Measurements from ENCODE around the gene CLK2. TPM values are rescaled to one million over a fixed set of nuclear protein-coding genes. Genes with fewer than 3 reads are reported as not detected.
A peak's percentile ranks its signal among the peaks of the same experiment; 100 is the strongest.

Gene CLK2
- total and polyA plus RNA-seq, 2 of the 13 experiments (the other 11 are each of a cell fraction or from before 2014, with no cell fraction given): 20.1 to 73.5 TPM

- 0 out of 2 replicates have a peak, but pooled peaks have one; percentile 39 for TF ChIP-seq ZNF782 (CRISPR knock-in tag; IDR thresholded peaks at IDR 0.05; ENCODE audit: borderline replicate concordance)
- 0 out of 2 replicates have a peak, but pooled peaks have one; percentile 20 for TF ChIP-seq ZBTB38 (CRISPR knock-in tag; IDR thresholded peaks at IDR 0.05)
- peak; percentile 23; the same call in 1 of the 2 replicates for TF ChIP-seq TFDP2 (CRISPR knock-in tag; IDR thresholded peaks at IDR 0.05)
- peak; percentile 84 for TF ChIP-seq HNF1A (IDR thresholded peaks at IDR 0.05; ENCODE audit: low read depth)
- TF ChIP-seq HNF1A (CRISPR knock-in tag; IDR thresholded peaks at IDR 0.05; ENCODE audit: borderline replicate concordance): peak; percentile 88; the same call in 1 of the 2 replicates
- peak; percentile 60; the same call in 1 of the 2 replicates for TF ChIP-seq THAP11 (CRISPR knock-in tag; IDR thresholded peaks at IDR 0.05)
- peak; percentile 8; the same call in 1 of the 2 replicates for TF ChIP-seq ELF4 (CRISPR knock-in tag; IDR thresholded peaks at IDR 0.05; ENCODE audit: borderline replicate concordance)
- TF ChIP-seq ZFY (CRISPR knock-in tag; IDR thresholded peaks at IDR 0.05): no peak; the same call in 1 of the 2 replicates
- no peak for TF ChIP-seq NR2C2 (CRISPR knock-in tag; IDR thresholded peaks at IDR 0.05; ENCODE audit: borderline replicate concordance)
- 0 out of 2 replicates have a peak, but pooled peaks have one; percentile 17 for TF ChIP-seq CSRNP1 (CRISPR knock-in tag; IDR thresholded peaks at IDR 0.05)
- 0 out of 2 replicates have a peak, but pooled peaks have one; percentile 64 for TF ChIP-seq MEIS2 (CRISPR knock-in tag; IDR thresholded peaks at IDR 0.05)
- TF ChIP-seq FOSL2 (CRISPR knock-in tag; IDR thresholded peaks at IDR 0.05): no peak
- 0 out of 2 replicates have a peak, but pooled peaks have one; percentile 3 for TF ChIP-seq ZNF280D (CRISPR knock-in tag; IDR thresholded peaks at IDR 0.05)
- peak; percentile 72; the same call in 1 of the 2 replicates for TF ChIP-seq SNAPC2 (CRISPR knock-in tag; IDR thresholded peaks at IDR 0.05)
- peak; percentile 85 for TF ChIP-seq POLR2AphosphoS5 (IDR thresholded peaks at IDR 0.05; ENCODE audit: low read depth, low read length)
- TF ChIP-seq ZNF556 (CRISPR knock-in tag; IDR thresholded peaks at IDR 0.05; ENCODE audit: borderline replicate concordance): peak; percentile 55; the same call in 1 of the 2 replicates
Measured at GRCh38 chr1:155304558-155305063, 31.3 kb upstream of the CLK2 start (continued).

Measured in HepG2 (cell line).